Muscle of leg (tissue), 11 donors: Measurements from ENCODE around the gene PTPRZ1. TPM values are rescaled to one million over a fixed set of nuclear protein-coding genes. Genes with fewer than 3 reads are reported as not detected.

Experiments
- DNase-seq: peaks from one replicate; pipeline ENCODE4 v3.0.0; 2013
- H3K27ac ChIP-seq: one replicate; pipeline ENCODE4 v1.5.1; 2013; ENCODE audit warnings: mild to moderate bottlenecking, low read length, control low read depth
- H3K27me3 ChIP-seq: one replicate; pipeline ENCODE4 v1.6.1; 2013; ENCODE audit warnings: low read length; ENCODE audit not compliant: control insufficient read depth, insufficient read depth
- H3K36me3 ChIP-seq: one replicate; pipeline ENCODE4 v1.6.1; 2013; ENCODE audit warnings: low read length; ENCODE audit not compliant: control insufficient read depth, insufficient read depth
- H3K4me1 ChIP-seq: one replicate; pipeline ENCODE4 v1.6.1; 2013; ENCODE audit warnings: low read length; ENCODE audit not compliant: control insufficient read depth, insufficient read depth
- H3K4me3 ChIP-seq: one replicate; pipeline ENCODE4 v1.5.1; 2013; ENCODE audit warnings: low read length, control low read depth
- H3K9me3 ChIP-seq: replicated peaks from 2 replicates; pipeline ENCODE4 v1.6.1; 2013; ENCODE audit warnings: low read depth, low read length; ENCODE audit not compliant: control insufficient read depth
- WGBS: methylation state at CpG from one replicate; pipeline ENCODE4 v1.1.5; 2013; ENCODE audit warnings: missing lambda C conversion rate; ENCODE audit not compliant: insufficient coverage; 5-methylcytosine and 5-hydroxymethylcytosine counted together
- polyA plus RNA-seq, 8 donors: library from polyadenylated mRNA; unstranded; fragments of 120-200 nt; gene quantifications; one replicate each; pipeline versions ENCODE4 v1.2.1 to v1.2.3, GENCODE V29; 2013; ENCODE audit warnings: inconsistent platforms in 1 of 8, low replicate concordance in 1 of 8; ENCODE audit not compliant: insufficient read length in 8 of 8, insufficient read depth in 1 of 8
- total RNA-seq: library from RNA; stranded (reverse); fragments of 120-200 nt; gene quantifications from one replicate; pipeline ENCODE4 v1.2.4, GENCODE V29; 2013

PTPRZ1 gene
- total and polyA plus RNA-seq, 9 donors: 3.0 to 18.7 (median 4.9) TPM

DNA sequence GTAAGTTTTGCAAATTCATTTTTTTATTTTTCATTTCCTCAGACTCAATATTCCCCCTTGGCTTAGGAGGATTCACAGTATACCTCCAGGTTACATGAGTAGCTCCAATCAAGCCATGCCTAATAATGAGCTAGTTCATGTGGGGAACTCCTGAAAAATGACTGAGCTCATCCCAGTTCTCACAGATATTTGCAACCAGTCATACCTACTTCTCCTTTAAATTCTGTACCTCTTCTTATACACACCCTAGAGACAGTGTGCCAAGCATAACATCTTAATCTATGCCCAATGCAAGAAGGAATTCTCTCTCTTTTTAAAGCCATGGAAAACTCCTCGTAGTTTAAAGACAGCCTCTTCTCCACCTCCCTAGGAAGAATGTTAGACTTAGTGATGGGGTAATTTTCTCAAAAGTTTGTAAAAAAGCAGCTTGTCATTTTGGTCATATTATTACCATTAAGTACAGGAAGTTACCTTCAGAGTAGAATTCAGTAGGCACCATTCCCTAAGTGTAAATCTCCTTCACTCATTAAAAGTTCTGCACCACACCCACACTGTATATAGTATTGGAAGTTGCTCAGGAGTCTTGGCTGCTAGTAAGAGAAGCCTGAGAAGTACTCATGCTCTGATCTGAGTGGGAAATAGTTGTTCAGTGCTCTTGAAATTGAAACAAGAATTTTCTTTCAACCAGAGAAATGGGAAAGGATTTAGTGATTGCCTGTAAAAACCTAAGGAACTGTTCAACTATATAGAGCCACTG, 72.7 kb downstream of the PTPRZ1 start:
- no peaks in the 10 kb centered on the region for H3K36me3 ChIP-seq
- no peaks in the 10 kb centered on the region for H3K4me1 ChIP-seq
- no CpG with 5 or more reads among the region's 1 CpG for WGBS
- peak; percentile 14 for DNase-seq
- H3K4me3 ChIP-seq: no peak overlapping the region
- no peak overlapping the region for H3K27ac ChIP-seq
- H3K9me3 ChIP-seq: no peaks in the 10 kb centered on the region
- no peaks in the 10 kb centered on the region for H3K27me3 ChIP-seq

- no peaks in the 10 kb centered on the region for H3K4me1 ChIP-seq
- H3K36me3 ChIP-seq: no peaks in the 10 kb centered on the region
- no peak overlapping the region for H3K4me3 ChIP-seq
- no peak for DNase-seq
- H3K9me3 ChIP-seq: no peaks in the 10 kb centered on the region
- H3K27me3 ChIP-seq: no peaks in the 10 kb centered on the region
- H3K27ac ChIP-seq: no peak overlapping the region
Measured at GRCh38 chr7:121953164-121953563, 80.2 kb downstream of the PTPRZ1 start.

DNA sequence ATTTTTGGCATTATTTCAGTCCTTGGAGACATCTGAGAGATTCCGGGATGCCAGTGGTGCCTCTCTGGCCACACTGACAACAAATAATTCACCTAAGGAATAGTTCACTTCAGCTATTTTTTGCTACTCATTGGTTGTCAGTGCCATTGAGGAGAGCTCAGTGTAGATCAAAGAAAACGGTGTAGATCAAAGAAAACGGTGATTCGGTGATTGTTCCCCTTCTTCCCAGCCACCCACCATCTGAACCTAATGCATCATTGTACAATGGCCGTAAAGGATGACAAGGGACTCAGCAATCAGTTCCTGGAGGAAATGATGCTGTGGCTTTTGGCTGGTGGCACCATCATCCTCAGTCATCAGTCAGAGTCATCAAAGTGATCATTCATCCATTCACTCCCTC, 80.6 kb downstream of the PTPRZ1 start:
- H3K27ac ChIP-seq: no peak overlapping the region

DNA sequence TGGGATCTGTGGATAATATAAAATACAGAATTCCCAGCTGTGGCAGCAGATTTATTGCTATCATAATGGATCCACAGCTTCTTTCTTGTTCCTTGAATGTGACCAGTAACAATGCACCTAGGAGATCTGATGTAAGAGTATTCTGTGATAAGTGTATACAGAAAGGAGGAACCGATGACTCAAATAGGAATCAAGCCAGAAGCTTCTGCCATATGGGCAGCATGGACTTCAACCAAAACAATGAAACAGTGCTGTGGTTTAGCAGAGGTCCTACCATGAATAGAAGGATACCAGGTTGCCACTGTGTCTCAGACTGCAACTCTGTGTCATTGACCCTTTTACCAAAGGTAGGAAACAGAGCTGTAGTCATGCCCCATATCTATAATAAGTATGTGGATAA, 81.8 kb downstream of the PTPRZ1 start:
- Histone ChIP-seq H3K27me3 (no peaks in the 10 kb centered on the region), H3K27ac (no peak overlapping the region), H3K36me3 (no peaks in the 10 kb centered on the region), H3K4me3 (no peak overlapping the region), H3K9me3 (no peaks in the 10 kb centered on the region), H3K4me1 (no peaks in the 10 kb centered on the region)
- DNase-seq: no peak
- 100% methylated on average over 1 of the region's 1 CpG for WGBS

More for the DNA sequence above, 80.6 kb downstream of the PTPRZ1 start:
- no peak overlapping the region for H3K4me3 ChIP-seq
- 100% methylated on average over 1 of the region's 5 CpGs for WGBS
- no peaks in the 10 kb centered on the region for H3K36me3 ChIP-seq
- no peaks in the 10 kb centered on the region for H3K27me3 ChIP-seq
- H3K4me1 ChIP-seq: no peaks in the 10 kb centered on the region
- DNase-seq: no peak
- no peaks in the 10 kb centered on the region for H3K9me3 ChIP-seq

- Histone ChIP-seq H3K9me3 (no peaks in the 10 kb centered on the region), H3K4me3 (no peak overlapping the region), H3K36me3 (no peaks in the 10 kb centered on the region), H3K4me1 (no peaks in the 10 kb centered on the region), H3K27me3 (no peaks in the 10 kb centered on the region), H3K27ac (no peak overlapping the region)
- peak; percentile 58 for DNase-seq
- no CpG with 5 or more reads among the region's 1 CpG for WGBS
Measured at GRCh38 chr7:121957626-121958025, 84.7 kb downstream of the PTPRZ1 start.

DNA sequence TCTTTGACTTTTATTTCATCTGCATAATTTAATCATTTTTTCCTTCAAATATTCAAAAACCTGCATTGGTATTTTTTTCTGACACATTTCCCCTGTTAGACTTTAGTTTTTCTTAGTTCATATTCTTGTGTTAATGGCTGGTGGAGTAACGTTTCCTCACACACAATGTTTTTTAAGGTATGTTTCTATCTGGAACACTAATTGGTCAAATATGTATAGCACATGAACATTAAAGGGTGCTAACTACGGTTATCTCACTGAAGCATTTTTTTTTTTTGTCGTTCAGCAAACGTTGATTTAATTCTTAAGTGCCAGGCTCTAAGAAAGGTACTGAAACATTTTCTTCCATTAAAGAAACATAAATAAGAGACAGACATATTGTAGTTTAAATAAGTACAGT, 87.7 kb downstream of the PTPRZ1 start:
- Histone ChIP-seq H3K9me3 (no peaks in the 10 kb centered on the region), H3K4me1 (no peaks in the 10 kb centered on the region), H3K36me3 (no peaks in the 10 kb centered on the region), H3K27me3 (no peaks in the 10 kb centered on the region), H3K27ac (no peak overlapping the region), H3K4me3 (no peak overlapping the region)
- no peak for DNase-seq
- no CpG with 5 or more reads among the region's 4 CpGs for whole genome bisulfite sequencing

GRCh38 chr7:121961089-121961867, 88.3 kb downstream of the PTPRZ1 start:
- DNase-seq: peak; percentile 10

GRCh38 chr7:121966276-121966934, 93.4 kb downstream of the PTPRZ1 start:
- WGBS: no CpG with 5 or more reads among the region's 2 CpGs
- H3K27me3 ChIP-seq: no peaks in the 10 kb centered on the region
- H3K9me3 ChIP-seq: no peaks in the 10 kb centered on the region
- H3K36me3 ChIP-seq: no peaks in the 10 kb centered on the region
- no peak overlapping the region for H3K4me3 ChIP-seq
- no peak for DNase-seq
- no peak overlapping the region for H3K27ac ChIP-seq
- no peaks in the 10 kb centered on the region for H3K4me1 ChIP-seq

More at GRCh38 chr7:121961089-121961867, 88.3 kb downstream of the PTPRZ1 start:
- Histone ChIP-seq H3K9me3 (no peaks in the 10 kb centered on the region), H3K4me1 (no peaks in the 10 kb centered on the region), H3K36me3 (no peaks in the 10 kb centered on the region), H3K4me3 (no peak overlapping the region), H3K27ac (no peak overlapping the region), H3K27me3 (no peaks in the 10 kb centered on the region)
- 83% methylated on average over 1 of the region's 5 CpGs for WGBS

- H3K4me1 ChIP-seq: no peaks in the 10 kb centered on the region
- no peaks in the 10 kb centered on the region for H3K27me3 ChIP-seq
- no peak for DNase-seq
- no peaks in the 10 kb centered on the region for H3K9me3 ChIP-seq
- 53% methylated on average over 2 of the region's 4 CpGs for WGBS
- H3K36me3 ChIP-seq: no peaks in the 10 kb centered on the region
- H3K4me3 ChIP-seq: no peak overlapping the region
- H3K27ac ChIP-seq: no peak overlapping the region
Measured at GRCh38 chr7:121966935-121967332, 94.0 kb downstream of the PTPRZ1 start.

GRCh38 chr7:121985476-121986030, 112.6 kb downstream of the PTPRZ1 start:
- no peak for DNase-seq
- Histone ChIP-seq H3K4me3 (no peak overlapping the region), H3K4me1 (no peaks in the 10 kb centered on the region), H3K36me3 (no peaks in the 10 kb centered on the region), H3K27ac (no peak overlapping the region), H3K27me3 (no peaks in the 10 kb centered on the region), H3K9me3 (no peaks in the 10 kb centered on the region)
- no CpG with 5 or more reads among the region's 1 CpG for WGBS
